Left forelimb (tissue), 1 donor: ENCODE results near the gene TCF4.
A peak's percentile ranks its signal among the peaks of the same experiment; 100 is the strongest.

Source experiments
- DNase-seq: peaks from one replicate; pipeline ENCODE4 v3.0.0-alpha.2; 2018; ENCODE audit warnings: low spot score

The TCF4 gene

GRCh38 chr18:55346961-55347740 lies 240.8 kb downstream of the TCF4 start:
- DNase-seq: no peak

- no peak for DNase-seq
These were observed 241.6 kb downstream of the TCF4 start for GRCh38 chr18:55346387-55346786.

- DNase-seq: no peak
These were observed 242.7 kb downstream of the TCF4 start for GRCh38 chr18:55345103-55345950.

GRCh38 chr18:55343396-55344073 lies 244.5 kb downstream of the TCF4 start:
- DNase-seq: no peak

- DNase-seq: no peak
These were observed 247.0 kb downstream of the TCF4 start for GRCh38 chr18:55340998-55341397.

GRCh38 chr18:55339990-55340389 lies 248.0 kb downstream of the TCF4 start:
- DNase-seq: no peak

GRCh38 chr18:55338978-55339650 lies 248.9 kb downstream of the TCF4 start:
- DNase-seq: no peak

GRCh38 chr18:55337908-55338521 lies 250.0 kb downstream of the TCF4 start:
- no peak for DNase-seq

GRCh38 chr18:55337138-55337537 lies 250.9 kb downstream of the TCF4 start:
- DNase-seq: no peak

GRCh38 chr18:55336438-55337100 lies 251.4 kb downstream of the TCF4 start:
- DNase-seq: no peak

GRCh38 chr18:55334875-55335274 lies 253.1 kb downstream of the TCF4 start:
- DNase-seq: no peak

- no peak for DNase-seq
These were observed 256.7 kb downstream of the TCF4 start for GRCh38 chr18:55331301-55331700.

GRCh38 chr18:55328301-55328700 lies 259.7 kb downstream of the TCF4 start:
- no peak for DNase-seq

- no peak for DNase-seq
These were observed 260.5 kb downstream of the TCF4 start for GRCh38 chr18:55327454-55327853.

GRCh38 chr18:55326134-55326533 lies 261.9 kb downstream of the TCF4 start:
- no peak for DNase-seq

GRCh38 chr18:55324166-55324565 lies 263.8 kb downstream of the TCF4 start:
- no peak for DNase-seq

GRCh38 chr18:55323051-55323994 lies 264.7 kb downstream of the TCF4 start:
- no peak for DNase-seq

GRCh38 chr18:55322178-55322735 lies 265.7 kb downstream of the TCF4 start:
- peak; percentile 86 for DNase-seq
